IMR-90 (cell line): ENCODE measurements around the gene NDUFB10. TPM values are rescaled to one million over a fixed set of nuclear protein-coding genes. Genes with fewer than 3 reads are reported as not detected.

Experiments used
- ATAC-seq: fragments of 200-7000 bp; cut with Tn5 transposase; 2 replicates; pipeline ENCODE4 v1.9.1; 2020; ENCODE audit warnings: low read depth, mild to moderate bottlenecking, moderate library complexity
- BruUV-seq: library from RNA; stranded (reverse); fragments of 400-500 nt; replicated peaks from 2 replicates; lab custom pipeline; 2021; lab: Mats Ljungman, UMichigan
- CTCF ChIA-PET: fragments of 300-600 bp; formaldehyde crosslinking; extraction: SDS; loops from one replicate; lab custom pipeline; 2021; ENCODE audit warnings: antibody characterized with exemption; lab: Yijun Ruan, JAX
- POLR2A ChIA-PET: fragments of 300-600 bp; sonication (Branson Sonifier 250); formaldehyde crosslinking; loops from one replicate; lab custom pipeline; 2022; ENCODE audit warnings: antibody characterized with exemption; ENCODE audit not compliant: unreplicated experiment; lab: Charles Lee
- DNase-seq: peaks from one replicate; pipeline ENCODE4 v3.0.0; 2013
- H2AFZ ChIP-seq: replicated peaks from 2 replicates; pipeline ENCODE3; 2013; ENCODE audit warnings: low read length, mild to moderate bottlenecking; ENCODE audit not compliant: poor library complexity
- H2AK5ac ChIP-seq: 2 replicates; pipeline ENCODE4 v1.6.1; 2013; ENCODE audit warnings: low read depth, low read length, inconsistent platforms
- H2AK9ac ChIP-seq: replicated peaks from 2 replicates; pipeline ENCODE3; 2013; ENCODE audit warnings: mild to moderate bottlenecking, low read depth, low read length, moderate library complexity; ENCODE audit not compliant: poor library complexity
- H2BK120ac ChIP-seq: 2 replicates; pipeline ENCODE4 v1.6.1; 2013; ENCODE audit warnings: low read depth, low read length, inconsistent platforms
- H2BK15ac ChIP-seq: 3 replicates; pipeline ENCODE4 v1.6.1; 2013; ENCODE audit warnings: low read depth, low read length, inconsistent platforms
- H2BK20ac ChIP-seq: 2 replicates; pipeline ENCODE4 v1.6.1; 2013; ENCODE audit warnings: low read depth, mild to moderate bottlenecking, inconsistent platforms, low read length, moderate library complexity
- H2BK5ac ChIP-seq: 2 replicates; pipeline ENCODE4 v1.6.1; 2013; ENCODE audit warnings: mild to moderate bottlenecking, low read depth, low read length, inconsistent platforms; ENCODE audit not compliant: poor library complexity, severe bottlenecking
- H3K14ac ChIP-seq: replicated peaks from 2 replicates; pipeline ENCODE4 v1.6.1; 2013; ENCODE audit warnings: low read depth, low read length, inconsistent platforms
- H3K18ac ChIP-seq: 2 replicates; pipeline ENCODE4 v1.6.1; 2013; ENCODE audit warnings: low read depth, low read length, control low read depth
- H3K23ac ChIP-seq: 2 replicates; pipeline ENCODE4 v1.6.1; 2013; ENCODE audit warnings: low read depth, low read length, inconsistent platforms
- H3K27ac ChIP-seq: 2 replicates; pipeline ENCODE4 v1.5.1; 2013; ENCODE audit warnings: mild to moderate bottlenecking, control low read depth, low read length; ENCODE audit not compliant: insufficient read depth
- H3K27me3 ChIP-seq: 2 replicates; pipeline ENCODE4 v1.6.1; 2013; ENCODE audit warnings: low read length; ENCODE audit not compliant: control insufficient read depth, insufficient read depth
- H3K36me3 ChIP-seq: 2 replicates; pipeline ENCODE4 v1.6.1; 2013; ENCODE audit warnings: low read length, mixed read lengths; ENCODE audit not compliant: control insufficient read depth, insufficient read depth
- H3K4ac ChIP-seq: 2 replicates; pipeline ENCODE4 v1.6.1; 2013; ENCODE audit warnings: low read depth, low read length, inconsistent platforms
- H3K4me1 ChIP-seq: 2 replicates; pipeline ENCODE4 v1.6.1; 2013; ENCODE audit warnings: low read length, mixed read lengths; ENCODE audit not compliant: control insufficient read depth, insufficient read depth
- H3K4me2 ChIP-seq: 2 replicates; pipeline ENCODE4 v1.6.1; 2013; ENCODE audit warnings: low read depth, mild to moderate bottlenecking, control low read depth, low read length, moderate library complexity
- H3K4me3 ChIP-seq: 2 replicates; pipeline ENCODE4 v1.5.1; 2013; ENCODE audit warnings: low read depth, mild to moderate bottlenecking, control low read depth, low read length, moderate library complexity; ENCODE audit not compliant: insufficient read depth
- H3K56ac ChIP-seq: 2 replicates; pipeline ENCODE4 v1.6.1; 2013; ENCODE audit warnings: low read length, inconsistent platforms; ENCODE audit not compliant: insufficient read depth; ENCODE audit errors: extremely low read depth
- H3K79me1 ChIP-seq, 2 experiments: 2 replicates each; pipeline ENCODE4 v1.6.1; 2013; ENCODE audit warnings: low read length in 2 of 2, inconsistent platforms in 1 of 2, low read depth in 1 of 2
- H3K9ac ChIP-seq: 2 replicates; pipeline ENCODE4 v1.6.1; 2013; ENCODE audit warnings: low read depth, low read length, control low read depth
- H3K9me1 ChIP-seq: 2 replicates; pipeline ENCODE4 v1.6.1; 2013; ENCODE audit warnings: low read length, inconsistent platforms; ENCODE audit not compliant: insufficient read depth
- H3K9me3 ChIP-seq: 2 replicates; pipeline ENCODE4 v1.6.1; 2013; ENCODE audit warnings: low read length; ENCODE audit not compliant: control insufficient read depth, insufficient read depth
- H4K20me1 ChIP-seq: 2 replicates; pipeline ENCODE4 v1.6.1; 2013; ENCODE audit warnings: low read length, inconsistent platforms; ENCODE audit not compliant: insufficient read depth
- H4K5ac ChIP-seq: 2 replicates; pipeline ENCODE4 v1.6.1; 2013; ENCODE audit warnings: mild to moderate bottlenecking, low read depth, low read length, control low read depth
- H4K8ac ChIP-seq, 2 experiments: 2 replicates each; pipeline ENCODE4 v1.6.1; 2013; ENCODE audit warnings: low read depth in 2 of 2, low read length in 2 of 2, control low read depth in 1 of 2, inconsistent platforms in 1 of 2
- H4K91ac ChIP-seq: 2 replicates; pipeline ENCODE4 v1.6.1; 2013; ENCODE audit warnings: low read depth, low read length, inconsistent platforms; ENCODE audit not compliant: insufficient read depth
- BHLHE40 ChIP-seq: fragments of 150-350 bp; IDR thresholded peaks from 2 replicates; pipeline ENCODE4 v1.6.1; 2016; ENCODE audit warnings: mild to moderate bottlenecking, low read depth, low read length
- CHD1 ChIP-seq: IDR thresholded peaks from 2 replicates; pipeline ENCODE4 v1.6.1; 2012; ENCODE audit warnings: low read depth, low read length, improper control_type of control experiment
- NFE2L2 ChIP-seq: fragments of 150-350 bp; IDR thresholded peaks from 2 replicates; pipeline ENCODE4 v1.6.1; 2016; ENCODE audit warnings: low read depth, mild to moderate bottlenecking, low read length
- SMC3 ChIP-seq: fragments of 150-350 bp; IDR thresholded peaks from 2 replicates; pipeline ENCODE4 v1.6.1; 2016; ENCODE audit warnings: low read depth, mild to moderate bottlenecking, antibody characterized with exemption, low read length, moderate library complexity
- WGBS, 2 experiments: methylation state at CpG; one replicate each; pipeline versions ENCODE4 v1.1.5 to v1.1.7; 2013; ENCODE audit warnings: missing lambda C conversion rate in 2 of 2; ENCODE audit not compliant: insufficient read length in 1 of 2; ENCODE audit errors: extremely low coverage in 2 of 2; 5-methylcytosine and 5-hydroxymethylcytosine counted together
- dilution Hi-C: fragments of 300-500 bp; cut with HindIII; formaldehyde crosslinking; loops from one replicate; pipeline ENCODE4 v1.14.3; 2018; ENCODE audit warnings: low sequenced_read_pairs; ENCODE audit not compliant: unreplicated experiment
- in situ Hi-C: fragments of 300-500 bp; cut with MboI; formaldehyde crosslinking; loops from 3 replicates; pipeline ENCODE4 v1.14.3; 2019; ENCODE audit warnings: low sequenced_read_pairs, inconsistent platforms, mixed read lengths
- intact Hi-C: fragments of 100-400 bp; cut with micrococcal nuclease; formaldehyde crosslinking; loops from 2 replicates; pipeline ENCODE4 v1.10.0; 2022
- polyA plus RNA-seq, 3 experiments: library from polyadenylated mRNA; depleted of rRNA; stranded (reverse); fragments of >200 nt; gene quantifications; 2 replicates each; pipeline ENCODE4 v1.2.3, GENCODE V29; 2012; ENCODE audit warnings: low replicate concordance in 1 of 3
- total RNA-seq: library from RNA; depleted of rRNA; stranded (reverse); fragments of >200 nt; gene quantifications from 2 replicates; pipeline ENCODE4 v1.2.3, GENCODE V29; 2012
- TF ChIP-seq, protein P1 (sequence below): fragments of 150-350 bp; IDR thresholded peaks from 2 replicates; pipeline ENCODE4 v1.6.1; 2017; ENCODE audit warnings: mild to moderate bottlenecking, antibody characterized with exemption, low read length, low read depth

The NDUFB10 gene
- total and polyA plus RNA-seq, 2 of the 4 experiments (the other 2 are of a cell fraction) = 189 to 220 TPM

DNA sequence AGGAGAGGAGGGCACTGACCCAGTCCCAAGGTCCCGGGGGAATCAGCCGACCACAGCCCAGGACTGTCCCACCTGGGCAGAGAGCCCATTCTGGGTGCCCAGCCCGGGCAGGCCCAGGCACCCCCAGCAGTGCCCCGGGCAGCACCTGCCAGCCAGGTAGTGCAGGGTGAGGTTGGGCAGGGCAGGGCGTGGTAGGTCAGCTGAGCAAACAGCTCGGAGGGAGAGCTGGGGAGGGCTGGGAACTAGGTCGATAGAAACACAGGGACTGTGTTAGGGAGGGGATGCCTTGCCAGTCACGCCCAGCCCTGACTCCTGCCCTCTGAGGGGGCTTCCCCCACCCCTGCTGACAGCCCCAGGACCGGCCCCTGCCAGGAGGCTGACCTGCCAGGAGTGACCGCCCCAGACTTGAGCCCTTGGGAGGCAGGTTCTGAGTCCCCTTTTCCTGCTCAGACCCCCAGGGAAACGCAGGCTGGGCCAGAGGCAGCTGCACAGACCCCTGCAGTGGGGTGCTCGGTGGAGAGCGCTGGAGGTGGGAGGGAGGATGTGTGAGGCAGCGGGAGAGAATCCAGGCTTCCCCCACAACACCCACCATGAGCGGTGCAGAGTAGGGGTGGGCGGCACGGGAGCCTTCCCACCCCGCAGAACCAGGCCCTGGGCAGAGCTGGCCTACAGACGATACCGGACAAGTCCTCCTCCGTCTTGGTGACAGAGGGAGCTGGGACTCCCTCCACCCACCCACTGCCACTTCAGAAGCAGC is 45.8 kb upstream of the NDUFB10 start:
- ATAC-seq = no peak

More for the DNA sequence above, 45.8 kb upstream of the NDUFB10 start:
- Histone ChIP-seq H2BK5ac (no peak overlapping the region), H2AK9ac (no peak overlapping the region), H3K9me3 (no peaks in the 10 kb centered on the region), H4K8ac (no peak overlapping the region), H3K4me1 (no peaks in the 10 kb centered on the region), H3K36me3 (no peaks in the 10 kb centered on the region), H3K23ac (no peak overlapping the region), H4K91ac (no peak overlapping the region), H3K14ac (no peak overlapping the region), H3K9me1 (no peaks in the 10 kb centered on the region), H3K79me1 (no peaks in the 10 kb centered on the region), H3K27me3 (peaks cover 64% of the 10 kb centered on the region), H3K27ac (no peak overlapping the region), H3K9ac (no peak overlapping the region), H3K4me2 (no peak overlapping the region), H2BK20ac (no peak overlapping the region), H3K4ac (no peak overlapping the region), H3K18ac (no peak overlapping the region), H3K4me3 (no peak overlapping the region), H4K5ac (no peak overlapping the region), H3K56ac (no peak overlapping the region), H2BK15ac (no peak overlapping the region), H2AFZ (peak overlapping the region; percentile 6), H2AK5ac (no peak overlapping the region), H4K20me1 (no peaks in the 10 kb centered on the region), H2BK120ac (no peak overlapping the region)
- CTCF ChIA-PET = no interaction called here
- intact Hi-C loops = no loop called here
- POLR2A ChIA-PET = no interaction called here
- no TSS peak for BruUV-seq
- no CpG with 5 or more reads among the region's 21 CpGs for WGBS, 2 experiments
- TF ChIP-seq, protein P1, sequence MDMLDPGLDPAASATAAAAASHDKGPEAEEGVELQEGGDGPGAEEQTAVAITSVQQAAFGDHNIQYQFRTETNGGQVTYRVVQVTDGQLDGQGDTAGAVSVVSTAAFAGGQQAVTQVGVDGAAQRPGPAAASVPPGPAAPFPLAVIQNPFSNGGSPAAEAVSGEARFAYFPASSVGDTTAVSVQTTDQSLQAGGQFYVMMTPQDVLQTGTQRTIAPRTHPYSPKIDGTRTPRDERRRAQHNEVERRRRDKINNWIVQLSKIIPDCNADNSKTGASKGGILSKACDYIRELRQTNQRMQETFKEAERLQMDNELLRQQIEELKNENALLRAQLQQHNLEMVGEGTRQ = no peak
- TF ChIP-seq CHD1 (no peak), NFE2L2 (no peak), SMC3 (no peak), BHLHE40 (no peak)
- no peak for DNase-seq
- in situ Hi-C loops = no loop called here
- dilution Hi-C loops = no loop called here
